IPS-18c (cell line): ENCODE data around the gene RGS17.

Experiments used
- H3K4me3 ChIP-seq: 2 replicates; pipeline ENCODE4 v1.7.0; 2013; ENCODE audit warnings: low read depth, mild to moderate bottlenecking, low read length, moderate library complexity; ENCODE audit not compliant: insufficient read depth
- H3K9me3 ChIP-seq: one replicate; pipeline ENCODE4 v1.6.1; 2013; ENCODE audit warnings: mild to moderate bottlenecking, low read length, moderate library complexity; ENCODE audit not compliant: control insufficient read depth, insufficient read depth

Gene RGS17

GRCh38 chr6:153131037-153131981 lies at the start of gene RGS17:
Gene RGS17 (minus strand): TSS chr6:153131282. CDS start chr6:153044018, 87,264 bp downstream.
- Histone ChIP-seq H3K4me3 (peak within 1 kb of the TSS; percentile 84), H3K9me3 (no peaks in the 10 kb centered on the region)

- H3K9me3 ChIP-seq = no peaks in the 10 kb centered on the region
These were observed 41.7 kb upstream of the RGS17 start for GRCh38 chr6:153172815-153173214.

GRCh38 chr6:153170511-153170910 lies 39.4 kb upstream of the RGS17 start:
- no peak overlapping the region for H3K4me3 ChIP-seq
- no peaks in the 10 kb centered on the region for H3K9me3 ChIP-seq

More at GRCh38 chr6:153172815-153173214, 41.7 kb upstream of the RGS17 start:
- no peak overlapping the region for H3K4me3 ChIP-seq

- Histone ChIP-seq H3K4me3 (no peak overlapping the region), H3K9me3 (no peaks in the 10 kb centered on the region)
These were observed 36.8 kb upstream of the RGS17 start for GRCh38 chr6:153167907-153168306.

- Histone ChIP-seq H3K9me3 (no peaks in the 10 kb centered on the region), H3K4me3 (no peak overlapping the region)
These were observed 36.2 kb upstream of the RGS17 start for GRCh38 chr6:153167061-153167891.

- H3K9me3 ChIP-seq = no peaks in the 10 kb centered on the region
- no peak overlapping the region; the same call in 1 of the 2 replicates for H3K4me3 ChIP-seq
These were observed 31.6 kb upstream of the RGS17 start for GRCh38 chr6:153162646-153163045.

- H3K9me3 ChIP-seq = no peaks in the 10 kb centered on the region
- H3K4me3 ChIP-seq = no peak overlapping the region
These were observed 31.1 kb upstream of the RGS17 start for GRCh38 chr6:153162172-153162571.

GRCh38 chr6:153160221-153160620 lies 29.1 kb upstream of the RGS17 start:
- no peak overlapping the region for H3K4me3 ChIP-seq
- H3K9me3 ChIP-seq = no peaks in the 10 kb centered on the region

GRCh38 chr6:153150752-153151440 lies 19.8 kb upstream of the RGS17 start:
- no peaks in the 10 kb centered on the region for H3K9me3 ChIP-seq
- no peak overlapping the region for H3K4me3 ChIP-seq

- H3K4me3 ChIP-seq = no peak overlapping the region
- H3K9me3 ChIP-seq = no peaks in the 10 kb centered on the region
These were observed 19.3 kb upstream of the RGS17 start for GRCh38 chr6:153150371-153150751.

GRCh38 chr6:153149891-153150290 lies 18.8 kb upstream of the RGS17 start:
- no peak overlapping the region for H3K4me3 ChIP-seq
- no peaks in the 10 kb centered on the region for H3K9me3 ChIP-seq

GRCh38 chr6:153146413-153146812 lies 15.3 kb upstream of the RGS17 start:
- Histone ChIP-seq H3K4me3 (no peak overlapping the region), H3K9me3 (no peaks in the 10 kb centered on the region)

- Histone ChIP-seq H3K9me3 (no peaks in the 10 kb centered on the region), H3K4me3 (no peak overlapping the region)
These were observed 14.5 kb upstream of the RGS17 start for GRCh38 chr6:153145591-153145990.

GRCh38 chr6:153143200-153143599 lies 12.1 kb upstream of the RGS17 start:
- Histone ChIP-seq H3K9me3 (no peaks in the 10 kb centered on the region), H3K4me3 (no peak overlapping the region)

- H3K9me3 ChIP-seq = no peaks in the 10 kb centered on the region
- no peak overlapping the region for H3K4me3 ChIP-seq
These were observed 9.2 kb upstream of the RGS17 start for GRCh38 chr6:153140299-153140698.

- Histone ChIP-seq H3K9me3 (no peaks in the 10 kb centered on the region), H3K4me3 (no peak overlapping the region)
These were observed 7.8 kb upstream of the RGS17 start for GRCh38 chr6:153138930-153139329.

- Histone ChIP-seq H3K9me3 (no peaks in the 10 kb centered on the region), H3K4me3 (no peak overlapping the region)
These were observed 4.6 kb upstream of the RGS17 start for GRCh38 chr6:153135681-153136080.
